ENCODE data around the gene EPB41L5. TPM values are rescaled to one million over a fixed set of nuclear protein-coding genes. Genes with fewer than 3 reads are reported as not detected.
A peak's percentile ranks its signal among the peaks of the same experiment; 100 is the strongest.
"Not testable (repeated sequence)": the region's sequence is repeated elsewhere in the genome, so short reads cannot be mapped to it uniquely, and the experiment has no call there.

EPB41L5 gene
- total RNA-seq, 1 experiment from 2014 or later, result 34.9 TPM

DNA sequence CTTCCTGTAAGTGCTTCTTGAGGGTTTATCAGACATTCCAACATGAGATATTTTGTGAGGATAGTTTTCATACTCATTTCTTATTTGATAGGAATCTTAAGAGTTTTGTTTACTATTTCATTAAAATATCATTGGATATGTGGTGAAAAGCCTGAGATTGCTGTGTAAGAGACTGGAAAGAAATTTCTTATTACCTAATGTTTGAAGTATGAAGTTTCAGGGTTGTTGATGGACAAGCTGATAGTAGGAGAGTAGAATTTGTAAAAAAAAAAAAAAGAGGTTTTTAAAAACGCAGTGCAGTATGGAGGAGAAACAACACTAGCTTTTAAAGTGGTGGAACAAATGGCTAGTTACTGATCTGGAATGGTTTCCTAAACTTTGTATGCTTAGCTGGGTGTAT lies 7.7 kb downstream of the EPB41L5 start:
- Mint-ChIP-seq H3K27me3 (ENCODE audit: low read depth) (no peaks in the 10 kb centered on the region), H3K27ac (no peak overlapping the region), H3K9me3 (peaks cover 27% of the 10 kb centered on the region), H3K36me3 (peaks cover 42% of the 10 kb centered on the region), H3K4me3 (no peak overlapping the region), H3K4me1 (peaks cover 19% of the 10 kb centered on the region)
- DNase-seq (ENCODE audit: low spot score), result no peak
- CTCF ChIA-PET, result interaction anchor here (1.1 kb wide), 1 partner anchor 39 kb away, joined by 3 read pairs; no protein-coding TSS in a partner anchor
- no peak for ATAC-seq
- POLR2A ChIA-PET, result interaction anchor here (1.6 kb wide), 1 partner anchor 8 kb away, joined by 3 read pairs; the partner anchor contains the start of gene EPB41L5
- no peak for TF ChIP-seq NFE2L1 (CRISPR knock-in tag; IDR thresholded peaks at IDR 0.05)
- TF ChIP-seq, protein P1, sequence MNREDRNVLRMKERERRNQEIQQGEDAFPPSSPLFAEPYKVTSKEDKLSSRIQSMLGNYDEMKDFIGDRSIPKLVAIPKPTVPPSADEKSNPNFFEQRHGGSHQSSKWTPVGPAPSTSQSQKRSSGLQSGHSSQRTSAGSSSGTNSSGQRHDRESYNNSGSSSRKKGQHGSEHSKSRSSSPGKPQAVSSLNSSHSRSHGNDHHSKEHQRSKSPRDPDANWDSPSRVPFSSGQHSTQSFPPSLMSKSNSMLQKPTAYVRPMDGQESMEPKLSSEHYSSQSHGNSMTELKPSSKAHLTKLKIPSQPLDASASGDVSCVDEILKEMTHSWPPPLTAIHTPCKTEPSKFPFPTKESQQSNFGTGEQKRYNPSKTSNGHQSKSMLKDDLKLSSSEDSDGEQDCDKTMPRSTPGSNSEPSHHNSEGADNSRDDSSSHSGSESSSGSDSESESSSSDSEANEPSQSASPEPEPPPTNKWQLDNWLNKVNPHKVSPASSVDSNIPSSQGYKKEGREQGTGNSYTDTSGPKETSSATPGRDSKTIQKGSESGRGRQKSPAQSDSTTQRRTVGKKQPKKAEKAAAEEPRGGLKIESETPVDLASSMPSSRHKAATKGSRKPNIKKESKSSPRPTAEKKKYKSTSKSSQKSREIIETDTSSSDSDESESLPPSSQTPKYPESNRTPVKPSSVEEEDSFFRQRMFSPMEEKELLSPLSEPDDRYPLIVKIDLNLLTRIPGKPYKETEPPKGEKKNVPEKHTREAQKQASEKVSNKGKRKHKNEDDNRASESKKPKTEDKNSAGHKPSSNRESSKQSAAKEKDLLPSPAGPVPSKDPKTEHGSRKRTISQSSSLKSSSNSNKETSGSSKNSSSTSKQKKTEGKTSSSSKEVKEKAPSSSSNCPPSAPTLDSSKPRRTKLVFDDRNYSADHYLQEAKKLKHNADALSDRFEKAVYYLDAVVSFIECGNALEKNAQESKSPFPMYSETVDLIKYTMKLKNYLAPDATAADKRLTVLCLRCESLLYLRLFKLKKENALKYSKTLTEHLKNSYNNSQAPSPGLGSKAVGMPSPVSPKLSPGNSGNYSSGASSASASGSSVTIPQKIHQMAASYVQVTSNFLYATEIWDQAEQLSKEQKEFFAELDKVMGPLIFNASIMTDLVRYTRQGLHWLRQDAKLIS (CRISPR knock-in tag; IDR thresholded peaks at IDR 0.05; ENCODE audit: borderline replicate concordance), result no peak

DNA sequence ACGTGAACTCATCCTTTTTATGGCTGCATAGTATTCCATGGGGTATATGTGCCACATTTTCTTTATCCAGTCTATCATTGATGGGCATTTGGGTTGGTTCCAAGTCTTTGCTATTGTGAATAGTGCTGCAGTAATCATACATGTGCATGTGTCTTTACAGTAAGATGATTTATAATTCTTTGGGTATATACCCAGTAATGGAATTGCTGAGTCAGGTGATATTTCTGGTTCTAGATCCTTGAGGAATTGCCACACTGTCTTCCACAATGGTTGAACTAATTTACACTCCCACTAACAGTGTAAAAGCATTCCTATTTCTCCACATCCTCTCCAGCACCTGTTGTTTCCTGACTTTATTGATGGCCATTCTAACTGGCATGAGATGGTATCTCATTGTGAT lies 9.6 kb downstream of the EPB41L5 start:
- H3K27me3 Mint-ChIP-seq (ENCODE audit: low read depth); DNase-seq (ENCODE audit: low spot score); H3K27ac Mint-ChIP-seq; CTCF ChIA-PET; H3K4me3 Mint-ChIP-seq; H3K4me1 Mint-ChIP-seq; ATAC-seq; POLR2A ChIA-PET: not testable (repeated sequence)
- H3K36me3 Mint-ChIP-seq, result peaks cover 59% of the 10 kb centered on the region
- peaks cover 38% of the 10 kb centered on the region for H3K9me3 Mint-ChIP-seq

DNA sequence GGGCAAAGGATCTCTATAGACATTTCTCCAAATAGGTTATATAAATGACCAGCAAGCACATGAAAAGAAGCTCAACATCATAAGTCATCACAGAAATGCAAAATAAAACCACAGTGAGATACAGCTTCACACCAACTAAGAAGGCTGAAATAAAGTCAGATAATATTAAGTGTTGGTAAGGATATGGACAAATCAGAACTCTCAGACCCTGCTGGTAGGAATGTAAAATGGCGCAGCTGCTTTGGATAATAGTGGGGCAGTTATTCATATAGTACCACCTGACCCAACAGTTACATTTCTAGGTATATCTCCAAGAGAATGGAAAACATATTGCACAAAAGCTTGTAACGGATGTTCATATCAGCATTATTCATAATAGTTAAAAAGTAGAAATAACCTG lies 14.0 kb downstream of the EPB41L5 start:
- Mint-ChIP-seq H3K4me1 (peaks cover 21% of the 10 kb centered on the region), H3K27me3 (ENCODE audit: low read depth) (no peaks in the 10 kb centered on the region), H3K36me3 (peaks cover 49% of the 10 kb centered on the region), H3K27ac (no peak overlapping the region), H3K4me3 (no peak overlapping the region), H3K9me3 (peaks cover 38% of the 10 kb centered on the region)
- no peak for TF ChIP-seq FOXP1 (CRISPR knock-in tag; IDR thresholded peaks at IDR 0.05; ENCODE audit: borderline replicate concordance)
- TF ChIP-seq CBFB (CRISPR knock-in tag; IDR thresholded peaks at IDR 0.05; ENCODE audit: low read depth), result no peak
- no peak for TF ChIP-seq MXD4 (CRISPR knock-in tag; IDR thresholded peaks at IDR 0.05; ENCODE audit: borderline replicate concordance)
- no peak for TF ChIP-seq RORB (CRISPR knock-in tag; IDR thresholded peaks at IDR 0.05)
- TF ChIP-seq ZNF671 (CRISPR knock-in tag; IDR thresholded peaks at IDR 0.05), result no peak
- TF ChIP-seq SP1 (CRISPR knock-in tag; conservative IDR thresholded peaks at IDR 0.05), result no peak
- no peak for TF ChIP-seq EMX1 (CRISPR knock-in tag; IDR thresholded peaks at IDR 0.05)
- ATAC-seq (no peak), DNase-seq (ENCODE audit: low spot score) (no peak)
- CTCF ChIA-PET, result no interaction called here
- POLR2A ChIA-PET, result no interaction called here

DNA sequence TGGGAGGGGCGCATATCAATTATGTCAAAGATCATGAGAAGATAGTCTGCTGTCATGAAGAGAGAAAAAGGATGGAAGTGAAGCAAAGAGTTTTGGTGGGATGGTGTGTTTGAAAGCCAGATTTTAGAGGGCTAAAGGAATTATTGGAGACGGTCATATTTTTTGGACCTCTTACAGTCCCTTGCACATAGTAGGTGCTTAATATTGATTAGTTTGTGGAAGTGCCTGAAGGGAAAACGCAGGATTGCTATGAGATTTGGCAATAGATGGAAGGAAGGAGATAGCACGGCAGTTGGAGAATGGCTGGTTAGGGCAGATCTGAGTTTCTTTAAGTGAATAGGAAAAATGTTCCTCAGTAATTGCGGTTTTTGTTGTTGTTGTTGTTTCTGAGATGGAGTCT lies 15.9 kb downstream of the EPB41L5 start:
- CTCF ChIA-PET, result interaction anchor here (0.6 to 1.5 kb wide), 2 partner anchors 147 to 184 kb away, joined by 3 to 4 read pairs; no protein-coding TSS in a partner anchor
- no peak overlapping the region for H3K4me3 Mint-ChIP-seq
- peaks cover 23% of the 10 kb centered on the region for H3K9me3 Mint-ChIP-seq
- H3K36me3 Mint-ChIP-seq, result peaks cover 35% of the 10 kb centered on the region
- ATAC-seq (no peak), DNase-seq (ENCODE audit: low spot score) (no peak)
- POLR2A ChIA-PET, result no interaction called here
- H3K27me3 Mint-ChIP-seq (ENCODE audit: low read depth), result no peaks in the 10 kb centered on the region
- peaks cover 22% of the 10 kb centered on the region for H3K4me1 Mint-ChIP-seq
- peak overlapping the region; percentile 22 for H3K27ac Mint-ChIP-seq
- TF ChIP-seq OVOL2 (CRISPR knock-in tag; IDR thresholded peaks at IDR 0.05; ENCODE audit: borderline replicate concordance), result no peak
- no peak for TF ChIP-seq ESRRA (CRISPR knock-in tag; IDR thresholded peaks at IDR 0.05; ENCODE audit: borderline replicate concordance)
- TF ChIP-seq, protein P2, sequence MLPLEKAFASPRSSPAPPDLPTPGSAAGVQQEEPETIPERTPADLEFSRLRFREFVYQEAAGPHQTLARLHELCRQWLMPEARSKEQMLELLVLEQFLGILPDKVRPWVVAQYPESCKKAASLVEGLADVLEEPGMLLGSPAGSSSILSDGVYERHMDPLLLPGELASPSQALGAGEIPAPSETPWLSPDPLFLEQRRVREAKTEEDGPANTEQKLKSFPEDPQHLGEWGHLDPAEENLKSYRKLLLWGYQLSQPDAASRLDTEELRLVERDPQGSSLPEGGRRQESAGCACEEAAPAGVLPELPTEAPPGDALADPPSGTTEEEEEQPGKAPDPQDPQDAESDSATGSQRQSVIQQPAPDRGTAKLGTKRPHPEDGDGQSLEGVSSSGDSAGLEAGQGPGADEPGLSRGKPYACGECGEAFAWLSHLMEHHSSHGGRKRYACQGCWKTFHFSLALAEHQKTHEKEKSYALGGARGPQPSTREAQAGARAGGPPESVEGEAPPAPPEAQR (CRISPR knock-in tag; IDR thresholded peaks at IDR 0.05), result no peak
- TF ChIP-seq, protein P3, sequence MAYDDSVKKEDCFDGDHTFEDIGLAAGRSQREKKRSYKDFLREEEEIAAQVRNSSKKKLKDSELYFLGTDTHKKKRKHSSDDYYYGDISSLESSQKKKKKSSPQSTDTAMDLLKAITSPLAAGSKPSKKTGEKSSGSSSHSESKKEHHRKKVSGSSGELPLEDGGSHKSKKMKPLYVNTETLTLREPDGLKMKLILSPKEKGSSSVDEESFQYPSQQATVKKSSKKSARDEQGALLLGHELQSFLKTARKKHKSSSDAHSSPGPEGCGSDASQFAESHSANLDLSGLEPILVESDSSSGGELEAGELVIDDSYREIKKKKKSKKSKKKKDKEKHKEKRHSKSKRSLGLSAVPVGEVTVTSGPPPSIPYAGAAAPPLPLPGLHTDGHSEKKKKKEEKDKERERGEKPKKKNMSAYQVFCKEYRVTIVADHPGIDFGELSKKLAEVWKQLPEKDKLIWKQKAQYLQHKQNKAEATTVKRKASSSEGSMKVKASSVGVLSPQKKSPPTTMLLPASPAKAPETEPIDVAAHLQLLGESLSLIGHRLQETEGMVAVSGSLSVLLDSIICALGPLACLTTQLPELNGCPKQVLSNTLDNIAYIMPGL (CRISPR knock-in tag; IDR thresholded peaks at IDR 0.05), result no peak
- no peak for TF ChIP-seq GABPB1 (CRISPR knock-in tag; IDR thresholded peaks at IDR 0.05)
- no peak for TF ChIP-seq SOX15 (CRISPR knock-in tag; IDR thresholded peaks at IDR 0.05)
- TF ChIP-seq, protein P4, sequence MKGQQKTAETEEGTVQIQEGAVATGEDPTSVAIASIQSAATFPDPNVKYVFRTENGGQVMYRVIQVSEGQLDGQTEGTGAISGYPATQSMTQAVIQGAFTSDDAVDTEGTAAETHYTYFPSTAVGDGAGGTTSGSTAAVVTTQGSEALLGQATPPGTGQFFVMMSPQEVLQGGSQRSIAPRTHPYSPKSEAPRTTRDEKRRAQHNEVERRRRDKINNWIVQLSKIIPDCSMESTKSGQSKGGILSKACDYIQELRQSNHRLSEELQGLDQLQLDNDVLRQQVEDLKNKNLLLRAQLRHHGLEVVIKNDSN (CRISPR knock-in tag; IDR thresholded peaks at IDR 0.05), result no peak
- TF ChIP-seq, protein P5, sequence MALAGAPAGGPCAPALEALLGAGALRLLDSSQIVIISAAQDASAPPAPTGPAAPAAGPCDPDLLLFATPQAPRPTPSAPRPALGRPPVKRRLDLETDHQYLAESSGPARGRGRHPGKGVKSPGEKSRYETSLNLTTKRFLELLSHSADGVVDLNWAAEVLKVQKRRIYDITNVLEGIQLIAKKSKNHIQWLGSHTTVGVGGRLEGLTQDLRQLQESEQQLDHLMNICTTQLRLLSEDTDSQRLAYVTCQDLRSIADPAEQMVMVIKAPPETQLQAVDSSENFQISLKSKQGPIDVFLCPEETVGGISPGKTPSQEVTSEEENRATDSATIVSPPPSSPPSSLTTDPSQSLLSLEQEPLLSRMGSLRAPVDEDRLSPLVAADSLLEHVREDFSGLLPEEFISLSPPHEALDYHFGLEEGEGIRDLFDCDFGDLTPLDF (CRISPR knock-in tag; IDR thresholded peaks at IDR 0.05), result no peak
- no peak for TF ChIP-seq IRF2 (CRISPR knock-in tag; IDR thresholded peaks at IDR 0.05; ENCODE audit: borderline replicate concordance, low read depth)
- no peak for TF ChIP-seq GRHL2 (CRISPR knock-in tag; IDR thresholded peaks at IDR 0.05; ENCODE audit: insufficient replicate concordance, severe bottlenecking)
- TF ChIP-seq RORB (CRISPR knock-in tag; IDR thresholded peaks at IDR 0.05), result no peak
- TF ChIP-seq, protein P6, sequence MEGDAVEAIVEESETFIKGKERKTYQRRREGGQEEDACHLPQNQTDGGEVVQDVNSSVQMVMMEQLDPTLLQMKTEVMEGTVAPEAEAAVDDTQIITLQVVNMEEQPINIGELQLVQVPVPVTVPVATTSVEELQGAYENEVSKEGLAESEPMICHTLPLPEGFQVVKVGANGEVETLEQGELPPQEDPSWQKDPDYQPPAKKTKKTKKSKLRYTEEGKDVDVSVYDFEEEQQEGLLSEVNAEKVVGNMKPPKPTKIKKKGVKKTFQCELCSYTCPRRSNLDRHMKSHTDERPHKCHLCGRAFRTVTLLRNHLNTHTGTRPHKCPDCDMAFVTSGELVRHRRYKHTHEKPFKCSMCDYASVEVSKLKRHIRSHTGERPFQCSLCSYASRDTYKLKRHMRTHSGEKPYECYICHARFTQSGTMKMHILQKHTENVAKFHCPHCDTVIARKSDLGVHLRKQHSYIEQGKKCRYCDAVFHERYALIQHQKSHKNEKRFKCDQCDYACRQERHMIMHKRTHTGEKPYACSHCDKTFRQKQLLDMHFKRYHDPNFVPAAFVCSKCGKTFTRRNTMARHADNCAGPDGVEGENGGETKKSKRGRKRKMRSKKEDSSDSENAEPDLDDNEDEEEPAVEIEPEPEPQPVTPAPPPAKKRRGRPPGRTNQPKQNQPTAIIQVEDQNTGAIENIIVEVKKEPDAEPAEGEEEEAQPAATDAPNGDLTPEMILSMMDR (IDR thresholded peaks at IDR 0.05), result no peak
